Natural killer cell treated with Interleukin-12 subunit alpha and Interleukin-12 subunit beta and Interleukin-15 and Interleukin-18, amount 100 ng/mL, for 72 hours (primary cell): ENCODE results near the gene CLIC5. TPM values are rescaled to one million over a fixed set of nuclear protein-coding genes. Genes with fewer than 3 reads are reported as not detected.

ENCODE experiments used
- ATAC-seq, 2 donors: fragments of 150-1000 bp; cut with Tn5 transposase in 1 of 2; sonication (Bioruptor Pico), chemical (Tn5 transposase) in 1 of 2; 2 replicates each; pipeline ENCODE4 v1.10.0; 2021
- DNase-seq: peaks from one replicate; pipeline ENCODE4 v3.0.0; 2022; ENCODE audit warnings: low spot score
- H3K27ac Mint-ChIP-seq, 2 donors: 1 replicate in 1 of 2; 2 replicates in 1 of 2; pipeline ENCODE4 v1.8.0; 2022; ENCODE audit warnings: mixed read lengths in 2 of 2, mild to moderate bottlenecking in 1 of 2, moderate library complexity in 1 of 2
- H3K27me3 Mint-ChIP-seq, 2 donors: 1 replicate in 1 of 2; 2 replicates in 1 of 2; pipeline ENCODE4 v1.8.0; 2022; ENCODE audit warnings: mixed read lengths in 2 of 2
- H3K36me3 Mint-ChIP-seq: one replicate; pipeline ENCODE4 v1.8.0; 2022; ENCODE audit warnings: mixed read lengths
- H3K4me1 Mint-ChIP-seq, 2 donors: 1 replicate in 1 of 2; 2 replicates in 1 of 2; pipeline ENCODE4 v1.8.0; 2022; ENCODE audit warnings: low read depth in 2 of 2, mixed read lengths in 2 of 2, mild to moderate bottlenecking in 1 of 2
- H3K4me3 Mint-ChIP-seq: one replicate; pipeline ENCODE4 v1.8.0; 2022; ENCODE audit warnings: mixed read lengths
- H3K9me3 Mint-ChIP-seq: 2 replicates; pipeline ENCODE4 v1.8.0; 2022; ENCODE audit warnings: mixed read lengths
- total RNA-seq, 2 donors: library from RNA; stranded (reverse); gene quantifications; one replicate each; pipeline ENCODE4 v1.2.3, GENCODE V29; 2022

The CLIC5 gene
- total RNA-seq, 2 donors from 2014 or later = 0.38 to 3.8 TPM

DNA sequence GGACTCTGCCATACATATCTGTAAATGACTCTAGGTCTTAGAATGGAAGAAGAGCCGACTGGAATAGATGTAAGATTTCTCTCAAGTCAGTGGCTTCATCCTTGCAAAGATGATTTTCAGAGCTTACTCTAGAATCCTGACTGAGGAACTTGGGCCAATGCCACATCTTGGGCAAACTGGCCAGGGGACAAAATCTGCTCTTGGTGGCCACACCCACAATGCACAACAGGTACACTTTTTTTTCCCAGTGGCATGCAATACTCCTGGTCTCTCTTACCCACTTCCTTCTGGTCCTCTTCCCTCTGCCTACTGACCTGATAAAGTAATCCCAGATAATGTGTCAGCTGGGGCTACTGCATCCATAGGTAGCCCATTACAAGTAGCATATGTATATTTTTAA is 13.4 kb downstream of the CLIC5 start:
- no peak overlapping the region for H3K4me3 Mint-ChIP-seq
- H3K27me3 Mint-ChIP-seq = peaks cover 0 to 3% of the 10 kb centered on the region in 2 donors
- no peaks in the 10 kb centered on the region for H3K36me3 Mint-ChIP-seq
- DNase-seq = no peak
- no peaks in the 10 kb centered on the region for H3K9me3 Mint-ChIP-seq
- peaks cover 0 to 4% of the 10 kb centered on the region in 2 donors for H3K4me1 Mint-ChIP-seq
- no peak overlapping the region for H3K27ac Mint-ChIP-seq
- no peak for ATAC-seq

GRCh38 chr6:46000905-46001304 is 14.8 kb downstream of the CLIC5 start:
- ATAC-seq = no peak

GRCh38 chr6:45998524-45998923 is 17.1 kb downstream of the CLIC5 start:
- ATAC-seq = no peak
- Mint-ChIP-seq H3K9me3 (no peaks in the 10 kb centered on the region), H3K4me3 (no peak overlapping the region), H3K27ac (no peak overlapping the region), H3K27me3 (no peaks in the 10 kb centered on the region), H3K4me1 (no peaks in the 10 kb centered on the region), H3K36me3 (no peaks in the 10 kb centered on the region)
- DNase-seq = no peak

More at GRCh38 chr6:46000905-46001304, 14.8 kb downstream of the CLIC5 start:
- no peak overlapping the region for H3K27ac Mint-ChIP-seq
- peaks cover 0 to 4% of the 10 kb centered on the region in 2 donors for H3K4me1 Mint-ChIP-seq
- no peak for DNase-seq
- no peaks in the 10 kb centered on the region for H3K27me3 Mint-ChIP-seq
- no peak overlapping the region for H3K4me3 Mint-ChIP-seq
- no peaks in the 10 kb centered on the region for H3K9me3 Mint-ChIP-seq
- no peaks in the 10 kb centered on the region for H3K36me3 Mint-ChIP-seq

GRCh38 chr6:45997875-45998506 is 17.7 kb downstream of the CLIC5 start:
- Mint-ChIP-seq H3K9me3 (no peaks in the 10 kb centered on the region), H3K36me3 (no peaks in the 10 kb centered on the region), H3K27me3 (no peaks in the 10 kb centered on the region), H3K4me3 (no peak overlapping the region), H3K27ac (no peak overlapping the region), H3K4me1 (no peaks in the 10 kb centered on the region)
- ATAC-seq = no peak
- no peak for DNase-seq

GRCh38 chr6:45991189-45991588 is 24.5 kb downstream of the CLIC5 start:
- Mint-ChIP-seq H3K4me3 (no peak overlapping the region), H3K27me3 (peaks cover 0 to 7% of the 10 kb centered on the region in 2 donors), H3K4me1 (no peaks in the 10 kb centered on the region), H3K27ac (no peak overlapping the region), H3K9me3 (no peaks in the 10 kb centered on the region), H3K36me3 (no peaks in the 10 kb centered on the region)
- DNase-seq (no peak), ATAC-seq (peak in 1 of 2 donors; percentile 27)

DNA sequence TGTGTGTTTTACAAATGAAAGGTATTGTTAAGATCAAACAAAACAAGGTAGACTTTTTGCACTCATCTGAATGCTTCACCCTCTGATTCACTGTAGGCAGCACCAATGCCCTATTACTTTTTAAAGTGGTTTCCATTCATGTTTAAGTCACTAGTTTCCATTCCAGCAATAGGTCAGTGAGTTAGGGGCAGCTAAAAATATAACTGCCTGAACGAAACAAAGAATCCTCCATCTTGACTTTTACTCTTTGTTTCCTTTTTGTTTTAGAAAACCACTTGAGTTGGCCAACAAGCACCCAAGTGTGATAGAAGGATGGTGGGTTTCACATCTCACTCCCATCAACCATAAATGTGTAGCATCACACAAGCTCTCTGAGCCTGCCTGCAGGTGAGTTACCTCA is 25.5 kb downstream of the CLIC5 start:
- peaks cover 9% of the 10 kb centered on the region in 2 donors for H3K4me1 Mint-ChIP-seq
- no peaks in the 10 kb centered on the region for H3K36me3 Mint-ChIP-seq
- ATAC-seq (no peak), DNase-seq (no peak)
- no peak overlapping the region for H3K27ac Mint-ChIP-seq
- peaks cover 0 to 7% of the 10 kb centered on the region in 2 donors for H3K27me3 Mint-ChIP-seq
- no peak overlapping the region for H3K4me3 Mint-ChIP-seq
- no peaks in the 10 kb centered on the region for H3K9me3 Mint-ChIP-seq

DNA sequence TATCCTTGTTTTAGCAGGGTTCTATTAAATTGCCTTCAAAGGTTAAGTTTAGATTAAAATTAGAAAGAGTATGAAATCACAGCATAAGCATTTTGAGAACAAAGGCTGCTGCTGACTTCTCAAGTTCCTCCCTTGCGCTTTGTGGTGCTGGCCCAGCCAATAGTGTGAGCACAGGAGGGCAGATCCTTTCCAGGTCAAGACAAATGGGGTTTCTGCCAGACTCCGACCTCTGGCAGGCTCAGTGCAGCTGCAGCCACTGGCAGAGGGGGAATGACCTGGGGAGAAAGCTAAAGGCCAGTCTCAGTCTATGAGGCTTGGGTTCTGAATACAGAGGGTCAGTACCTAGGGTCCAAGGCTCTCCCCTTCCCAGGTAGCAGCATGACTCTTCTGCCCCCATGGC is 27.0 kb downstream of the CLIC5 start:
- H3K27ac Mint-ChIP-seq = no peak overlapping the region
- DNase-seq = no peak
- no peak for ATAC-seq
- H3K27me3 Mint-ChIP-seq = peaks cover 0 to 9% of the 10 kb centered on the region in 2 donors
- no peaks in the 10 kb centered on the region for H3K36me3 Mint-ChIP-seq
- no peaks in the 10 kb centered on the region for H3K9me3 Mint-ChIP-seq
- no peak overlapping the region for H3K4me3 Mint-ChIP-seq
- H3K4me1 Mint-ChIP-seq = peaks cover 14 to 15% of the 10 kb centered on the region in 2 donors

GRCh38 chr6:45987856-45988255 is 27.8 kb downstream of the CLIC5 start:
- Mint-ChIP-seq H3K4me1 (peaks cover 14 to 15% of the 10 kb centered on the region in 2 donors), H3K36me3 (no peaks in the 10 kb centered on the region), H3K4me3 (no peak overlapping the region), H3K27ac (no peak overlapping the region), H3K9me3 (no peaks in the 10 kb centered on the region), H3K27me3 (peaks cover 0 to 9% of the 10 kb centered on the region in 2 donors)
- DNase-seq (no peak), ATAC-seq (no peak)

GRCh38 chr6:45986746-45987274 is 28.9 kb downstream of the CLIC5 start:
- Mint-ChIP-seq H3K36me3 (no peaks in the 10 kb centered on the region), H3K9me3 (no peaks in the 10 kb centered on the region), H3K4me1 (peaks cover 14 to 15% of the 10 kb centered on the region in 2 donors), H3K27ac (no peak overlapping the region), H3K4me3 (no peak overlapping the region), H3K27me3 (peaks cover 0 to 9% of the 10 kb centered on the region in 2 donors)
- no peak for DNase-seq
- ATAC-seq = no peak

DNA sequence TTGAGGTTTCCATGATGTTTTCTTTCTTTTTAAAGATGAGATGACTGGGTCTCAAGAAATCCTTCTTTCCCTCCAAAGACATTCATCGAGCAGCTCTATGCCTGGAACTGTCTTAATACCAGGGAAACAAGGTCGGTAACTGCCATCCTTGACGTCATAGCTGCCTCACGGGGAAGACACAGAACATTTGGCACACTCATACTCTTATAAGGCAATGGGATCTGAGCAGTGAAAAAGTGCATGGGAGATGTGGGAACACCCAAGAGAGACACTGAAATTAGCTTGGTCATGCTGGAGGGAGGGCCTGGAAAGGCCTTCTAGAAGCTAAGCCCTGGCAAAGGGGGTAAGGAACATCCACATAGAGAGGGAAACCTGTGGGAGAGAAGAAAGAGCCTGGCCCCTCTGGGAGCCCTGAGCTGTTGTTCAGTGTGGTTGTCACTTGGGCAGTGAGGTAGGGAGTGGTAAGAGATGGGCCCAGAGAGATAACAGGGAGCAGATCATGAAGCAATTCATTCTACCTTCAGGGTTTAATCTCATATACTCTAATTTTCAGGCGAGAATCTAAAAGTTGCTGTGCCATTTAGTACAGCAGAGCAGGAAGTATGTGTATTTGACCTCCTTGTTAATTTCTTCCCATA is 30.8 kb downstream of the CLIC5 start:
- Mint-ChIP-seq H3K4me3 (peak overlapping the region; percentile 20), H3K9me3 (no peaks in the 10 kb centered on the region), H3K4me1 (peaks cover 14 to 15% of the 10 kb centered on the region in 2 donors), H3K36me3 (no peaks in the 10 kb centered on the region), H3K27me3 (peaks cover 0 to 8% of the 10 kb centered on the region in 2 donors), H3K27ac (no peak overlapping the region)
- DNase-seq (no peak), ATAC-seq (no peak)

DNA sequence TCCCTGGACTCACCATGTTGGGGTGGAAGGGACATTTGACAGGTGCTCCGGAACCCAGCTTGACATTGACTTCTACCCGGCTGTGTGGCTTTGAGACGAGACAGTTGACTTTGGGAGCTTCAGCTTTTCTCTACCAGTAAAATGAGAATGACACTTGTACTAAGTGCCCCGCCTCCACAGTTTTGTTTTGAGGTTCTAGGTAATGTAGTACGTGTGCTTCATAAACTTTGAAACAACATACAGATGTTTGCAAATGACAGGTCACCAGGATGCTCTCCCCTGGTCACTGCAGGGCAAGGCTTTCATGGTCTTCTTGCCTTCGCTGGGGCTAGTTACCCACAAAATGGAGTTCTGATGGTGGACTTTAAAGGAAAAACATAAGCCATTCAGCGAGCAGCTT is 31.3 kb downstream of the CLIC5 start:
- peaks cover 14 to 15% of the 10 kb centered on the region in 2 donors for H3K4me1 Mint-ChIP-seq
- H3K4me3 Mint-ChIP-seq = no peak overlapping the region
- peaks cover 0 to 9% of the 10 kb centered on the region in 2 donors for H3K27me3 Mint-ChIP-seq
- no peaks in the 10 kb centered on the region for H3K36me3 Mint-ChIP-seq
- no peaks in the 10 kb centered on the region for H3K9me3 Mint-ChIP-seq
- H3K27ac Mint-ChIP-seq = no peak overlapping the region
- no peak for ATAC-seq
- DNase-seq = no peak

DNA sequence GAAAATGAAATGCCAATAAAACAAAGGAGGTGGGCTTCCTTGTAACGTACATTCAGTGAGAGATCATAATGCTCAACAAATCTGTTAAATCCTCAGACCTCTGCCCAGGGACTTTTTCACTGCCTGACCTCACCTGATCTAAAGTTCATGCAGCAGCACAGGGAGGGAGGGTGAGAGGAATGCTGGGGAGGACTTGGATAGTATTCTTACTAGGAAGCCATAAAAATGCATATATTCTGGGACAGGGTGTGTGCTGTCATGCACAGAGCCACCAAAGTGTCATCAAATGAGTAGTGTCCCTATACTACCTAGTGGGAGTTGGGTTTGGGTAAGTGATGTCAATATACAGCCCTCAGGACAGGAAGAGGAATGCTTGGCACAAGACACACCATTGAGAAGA is 32.6 kb downstream of the CLIC5 start:
- Mint-ChIP-seq H3K9me3 (no peaks in the 10 kb centered on the region), H3K27me3 (peaks cover 2 to 9% of the 10 kb centered on the region in 2 donors), H3K36me3 (no peaks in the 10 kb centered on the region), H3K27ac (no peak overlapping the region), H3K4me3 (no peak overlapping the region), H3K4me1 (peaks cover 14 to 15% of the 10 kb centered on the region in 2 donors)
- ATAC-seq (no peak), DNase-seq (no peak)

DNA sequence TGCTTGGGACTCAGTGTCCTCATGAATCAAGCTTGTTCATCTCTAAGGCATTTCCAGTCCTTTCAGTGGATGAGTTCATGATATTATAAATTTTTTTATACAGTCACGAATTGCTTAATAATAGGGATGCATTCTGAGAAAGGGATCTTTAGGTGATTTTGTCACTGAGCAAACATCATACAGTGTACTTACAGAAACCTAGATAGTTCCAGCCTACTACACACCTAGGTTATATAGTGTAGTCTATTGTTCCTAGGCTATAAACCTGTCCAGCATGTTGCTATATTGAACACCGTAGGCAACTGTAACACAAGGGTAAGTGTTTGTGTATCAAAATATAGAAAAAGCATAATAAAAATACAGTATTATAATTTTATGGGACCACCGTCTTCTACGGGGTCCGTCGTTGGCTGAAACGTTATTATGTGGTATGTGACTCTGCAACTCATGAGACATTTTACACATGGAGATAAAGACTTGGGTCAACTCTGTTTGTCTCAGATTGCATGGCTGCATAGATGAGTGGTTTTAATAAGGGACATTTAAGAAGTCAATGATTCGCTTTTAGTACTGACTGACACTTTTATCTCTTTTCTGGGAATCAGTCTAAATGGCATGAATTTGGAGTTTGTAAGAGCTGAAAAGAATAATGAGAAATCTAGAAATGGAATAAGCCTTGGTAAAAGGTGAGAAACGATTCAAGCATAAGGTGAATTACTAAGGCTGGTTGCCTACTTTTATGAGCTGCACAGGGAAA is 33.2 kb downstream of the CLIC5 start:
- no peaks in the 10 kb centered on the region for H3K9me3 Mint-ChIP-seq
- H3K27me3 Mint-ChIP-seq = peaks cover 8 to 15% of the 10 kb centered on the region in 2 donors
- ATAC-seq (no peak), DNase-seq (no peak)
- H3K27ac Mint-ChIP-seq = no peak overlapping the region
- H3K4me1 Mint-ChIP-seq = peaks cover 14 to 15% of the 10 kb centered on the region in 2 donors
- H3K4me3 Mint-ChIP-seq = no peak overlapping the region
- no peaks in the 10 kb centered on the region for H3K36me3 Mint-ChIP-seq

- no peak for ATAC-seq
- Mint-ChIP-seq H3K36me3 (no peaks in the 10 kb centered on the region), H3K4me1 (peaks cover 14 to 15% of the 10 kb centered on the region in 2 donors), H3K27ac (no peak overlapping the region), H3K9me3 (no peaks in the 10 kb centered on the region), H3K4me3 (no peak overlapping the region), H3K27me3 (peaks cover 8 to 16% of the 10 kb centered on the region in 2 donors)
- no peak for DNase-seq
These were observed 34.6 kb downstream of the CLIC5 start for GRCh38 chr6:45981046-45981445.
